Measurements from ENCODE around the gene P4HA1. TPM values are rescaled to one million over a fixed set of nuclear protein-coding genes. Genes with fewer than 3 reads are reported as not detected.
"Not testable (repeated sequence)": the region's sequence is repeated elsewhere in the genome, so short reads cannot be mapped to it uniquely, and the experiment has no call there.

Gene P4HA1
- total RNA-seq, 1 donor from 2014 or later: 116 TPM

GRCh38 chr10:73000973-73001372 lies 95.7 kb downstream of the P4HA1 start:
- no peak for DNase-seq (ENCODE audit: low read depth)
- TF ChIP-seq CTCF (conservative IDR thresholded peaks at IDR 0.05; ENCODE audit: low read depth, low read length): no peak
- H3K4me3 ChIP-seq (ENCODE audit: low read depth, low read length): no peak overlapping the region

GRCh38 chr10:72997099-72997498 lies 99.6 kb downstream of the P4HA1 start:
- no peak for DNase-seq (ENCODE audit: low read depth)
- TF ChIP-seq CTCF (conservative IDR thresholded peaks at IDR 0.05; ENCODE audit: low read depth, low read length): no peak
- H3K4me3 ChIP-seq (ENCODE audit: low read depth, low read length): no peak overlapping the region

- not testable (repeated sequence) for H3K4me3 ChIP-seq (ENCODE audit: low read depth, low read length); DNase-seq (ENCODE audit: low read depth)
Measured at GRCh38 chr10:72995459-72995858, 101.2 kb downstream of the P4HA1 start.

GRCh38 chr10:72989771-72990170 lies 106.9 kb downstream of the P4HA1 start:
- DNase-seq (ENCODE audit: low read depth); H3K4me3 ChIP-seq (ENCODE audit: low read depth, low read length): not testable (repeated sequence)

GRCh38 chr10:72984618-72985017 lies 112.0 kb downstream of the P4HA1 start:
- DNase-seq (ENCODE audit: low read depth): not testable (repeated sequence)

GRCh38 chr10:72981882-72982529 lies 114.7 kb downstream of the P4HA1 start:
- no peak for TF ChIP-seq CTCF (conservative IDR thresholded peaks at IDR 0.05; ENCODE audit: low read depth, low read length)
- no peak overlapping the region for H3K4me3 ChIP-seq (ENCODE audit: low read depth, low read length)
- no peak for DNase-seq (ENCODE audit: low read depth)

More at GRCh38 chr10:72984618-72985017, 112.0 kb downstream of the P4HA1 start:
- H3K4me3 ChIP-seq (ENCODE audit: low read depth, low read length): not testable (repeated sequence)

GRCh38 chr10:72981028-72981881 lies 115.4 kb downstream of the P4HA1 start:
- no peak for TF ChIP-seq CTCF (conservative IDR thresholded peaks at IDR 0.05; ENCODE audit: low read depth, low read length)
- no peak overlapping the region for H3K4me3 ChIP-seq (ENCODE audit: low read depth, low read length)
- no peak for DNase-seq (ENCODE audit: low read depth)

GRCh38 chr10:72980348-72980747 lies 116.3 kb downstream of the P4HA1 start:
- no peak for TF ChIP-seq CTCF (conservative IDR thresholded peaks at IDR 0.05; ENCODE audit: low read depth, low read length)
- no peak for DNase-seq (ENCODE audit: low read depth)
- H3K4me3 ChIP-seq (ENCODE audit: low read depth, low read length): no peak overlapping the region
